Lung (tissue), 12 donors: Measurements from ENCODE around the gene DPP9. TPM values are rescaled to one million over a fixed set of nuclear protein-coding genes. Genes with fewer than 3 reads are reported as not detected.

ENCODE experiments used
- ATAC-seq: fragments of 200-7000 bp; cut with Tn5 transposase; one replicate; pipeline ENCODE4 v1.9.1; 2020; ENCODE audit warnings: moderate number of reproducible peaks; ENCODE audit not compliant: insufficient read depth, low FRiP score
- DNase-seq, 3 donors: peaks; one replicate each; pipeline ENCODE4 v3.0.0-alpha.2; 2013 to 2017
- H3K27ac ChIP-seq, 2 donors: one replicate each; pipeline ENCODE4 v1.5.1; 2013; ENCODE audit warnings: mild to moderate bottlenecking in 2 of 2, moderate library complexity in 2 of 2, control low read depth in 1 of 2, inconsistent platforms in 1 of 2, low read depth in 1 of 2, low read length in 1 of 2
- H3K27me3 ChIP-seq, 3 donors: one replicate each; pipeline ENCODE4 v1.5.1; 2013; ENCODE audit warnings: low read length in 2 of 3; ENCODE audit not compliant: control insufficient read depth in 3 of 3, insufficient read depth in 3 of 3
- H3K36me3 ChIP-seq, 4 donors: one replicate each; pipeline ENCODE4 v1.5.1; 2013; ENCODE audit warnings: low read length in 4 of 4, mild to moderate bottlenecking in 1 of 4, moderate library complexity in 1 of 4; ENCODE audit not compliant: control insufficient read depth in 4 of 4, insufficient read depth in 4 of 4
- H3K4me1 ChIP-seq, 5 donors: one replicate each; pipeline ENCODE4 v1.5.1; 2013; ENCODE audit warnings: low read length in 5 of 5, mild to moderate bottlenecking in 2 of 5, moderate library complexity in 1 of 5; ENCODE audit not compliant: control insufficient read depth in 5 of 5, insufficient read depth in 5 of 5
- H3K4me3 ChIP-seq: one replicate; pipeline ENCODE4 v1.5.1; 2013; ENCODE audit warnings: mild to moderate bottlenecking, control low read depth, moderate library complexity
- H3K9ac ChIP-seq, 2 donors: one replicate each; pipeline ENCODE4 v1.5.1; 2013; ENCODE audit warnings: low read length in 2 of 2, control low read depth in 1 of 2; ENCODE audit not compliant: insufficient read depth in 1 of 2
- H3K9me3 ChIP-seq, 4 donors: one replicate each; pipeline ENCODE4 v1.5.1; 2013; ENCODE audit warnings: low read length in 3 of 4, mild to moderate bottlenecking in 1 of 4, moderate library complexity in 1 of 4; ENCODE audit not compliant: control insufficient read depth in 4 of 4, insufficient read depth in 3 of 4
- WGBS, 2 donors: extraction: QIAGEN DNeasy Blood & Tissue Kit; methylation state at CpG; one replicate each; pipeline ENCODE4 v1.1.7; 2013; 5-methylcytosine and 5-hydroxymethylcytosine counted together
- polyA plus RNA-seq, 2 donors: library from polyadenylated mRNA; stranded (reverse); fragments of 200-250 nt; gene quantifications; one replicate each; pipeline ENCODE4 v1.2.1, GENCODE V29; 2013
- total RNA-seq, 2 donors: library from RNA; depleted of rRNA in 1 of 2; stranded (reverse); fragments of >200 nt in 1 of 2; gene quantifications; one replicate each; pipeline ENCODE4 v1.2.1, GENCODE V29; 2014 to 2021
- TF ChIP-seq, protein P1 (sequence below): IDR thresholded peaks from 2 replicates; pipeline ENCODE4 v1.5.1; 2012; ENCODE audit warnings: mild to moderate bottlenecking; ENCODE audit errors: control extremely low read depth, extremely low read depth
- donor health status: control.
- donor health status: control.
- donor health status: Bipolar disorder and iron deficiency.
- donor health status: healthy.
- donor health status: DM: yes; HTN: yes; CAD: no.

Gene DPP9
- total and polyA plus RNA-seq, 4 donors: 33.2 to 95.5 (median 43.9) TPM

GRCh38 chr19:4645718-4646117 lies 77.9 kb downstream of the DPP9 start:
- 93 to 96% methylated on average over 4 of the region's 4 CpGs for WGBS, 2 donors
- Histone ChIP-seq H3K27ac (no peak overlapping the region), H3K4me3 (no peak overlapping the region), H3K9ac (no peak overlapping the region), H3K27me3 (no peaks in the 10 kb centered on the region), H3K4me1 (peaks cover 0 to 13% (median 0%) of the 10 kb centered on the region in 5 donors), H3K36me3 (peaks cover 0 to 5% (median 0%) of the 10 kb centered on the region in 4 donors), H3K9me3 (no peaks in the 10 kb centered on the region)
- TF ChIP-seq, protein P1, sequence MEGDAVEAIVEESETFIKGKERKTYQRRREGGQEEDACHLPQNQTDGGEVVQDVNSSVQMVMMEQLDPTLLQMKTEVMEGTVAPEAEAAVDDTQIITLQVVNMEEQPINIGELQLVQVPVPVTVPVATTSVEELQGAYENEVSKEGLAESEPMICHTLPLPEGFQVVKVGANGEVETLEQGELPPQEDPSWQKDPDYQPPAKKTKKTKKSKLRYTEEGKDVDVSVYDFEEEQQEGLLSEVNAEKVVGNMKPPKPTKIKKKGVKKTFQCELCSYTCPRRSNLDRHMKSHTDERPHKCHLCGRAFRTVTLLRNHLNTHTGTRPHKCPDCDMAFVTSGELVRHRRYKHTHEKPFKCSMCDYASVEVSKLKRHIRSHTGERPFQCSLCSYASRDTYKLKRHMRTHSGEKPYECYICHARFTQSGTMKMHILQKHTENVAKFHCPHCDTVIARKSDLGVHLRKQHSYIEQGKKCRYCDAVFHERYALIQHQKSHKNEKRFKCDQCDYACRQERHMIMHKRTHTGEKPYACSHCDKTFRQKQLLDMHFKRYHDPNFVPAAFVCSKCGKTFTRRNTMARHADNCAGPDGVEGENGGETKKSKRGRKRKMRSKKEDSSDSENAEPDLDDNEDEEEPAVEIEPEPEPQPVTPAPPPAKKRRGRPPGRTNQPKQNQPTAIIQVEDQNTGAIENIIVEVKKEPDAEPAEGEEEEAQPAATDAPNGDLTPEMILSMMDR: no peak
- no peak for ATAC-seq
- no peak for DNase-seq

- DNase-seq: no peak
- TF ChIP-seq, protein P1: no peak
Observed at GRCh38 chr19:4642625-4643024, 81.0 kb downstream of the DPP9 start.

GRCh38 chr19:4641132-4641531 lies 82.5 kb downstream of the DPP9 start:
- 78 to 90% methylated on average over 14 of the region's 14 CpGs for WGBS, 2 donors
- Histone ChIP-seq H3K27ac (no peak overlapping the region), H3K4me1 (peaks cover 0 to 9% (median 0%) of the 10 kb centered on the region in 5 donors), H3K36me3 (peaks cover 0 to 3% (median 0%) of the 10 kb centered on the region in 4 donors), H3K9ac (no peak overlapping the region), H3K4me3 (no peak overlapping the region), H3K27me3 (no peaks in the 10 kb centered on the region), H3K9me3 (no peaks in the 10 kb centered on the region)
- no peak for DNase-seq
- TF ChIP-seq, protein P1: no peak
- ATAC-seq: no peak

More at GRCh38 chr19:4642625-4643024, 81.0 kb downstream of the DPP9 start:
- H3K9me3 ChIP-seq: no peaks in the 10 kb centered on the region
- WGBS, 2 donors: 89 to 97% methylated on average over 6 of the region's 6 CpGs
- no peak overlapping the region for H3K9ac ChIP-seq
- no peak for ATAC-seq
- H3K27me3 ChIP-seq: no peaks in the 10 kb centered on the region
- H3K4me3 ChIP-seq: no peak overlapping the region
- H3K27ac ChIP-seq: no peak overlapping the region
- H3K4me1 ChIP-seq: peaks cover 0 to 9% (median 0%) of the 10 kb centered on the region in 5 donors
- H3K36me3 ChIP-seq: peaks cover 0 to 3% (median 0%) of the 10 kb centered on the region in 4 donors
